Parathyroid adenoma (tissue), 2 donors: ENCODE results near the gene METTL2B.
A peak's percentile ranks its signal among the peaks of the same experiment; 100 is the strongest.
"Not testable (repeated sequence)": the region's sequence is repeated elsewhere in the genome, so short reads cannot be mapped to it uniquely, and the experiment has no call there.

Experiments
- H2AFZ ChIP-seq: fragments of 300-600 bp; sonication (generic); one replicate; pipeline ENCODE4 v1.7.0; 2017; ENCODE audit warnings: antibody characterized with exemption, mild to moderate bottlenecking
- H3K27ac ChIP-seq: fragments of 300-600 bp; sonication (generic); one replicate; pipeline ENCODE4 v1.7.0; 2017
- H3K27me3 ChIP-seq: fragments of 300-600 bp; sonication (generic); one replicate; pipeline ENCODE4 v1.7.0; 2017; ENCODE audit warnings: low read length; ENCODE audit not compliant: control insufficient read depth, insufficient read depth
- H3K36me3 ChIP-seq: fragments of 300-600 bp; sonication (generic); one replicate; pipeline ENCODE4 v1.7.0; 2017; ENCODE audit warnings: low read length; ENCODE audit not compliant: control insufficient read depth, insufficient read depth
- H3K4me1 ChIP-seq: fragments of 300-600 bp; sonication (generic); one replicate; pipeline ENCODE4 v1.7.0; 2017; ENCODE audit warnings: control low read depth
- H3K4me2 ChIP-seq: fragments of 300-600 bp; sonication (generic); one replicate; pipeline ENCODE4 v1.7.0; 2017; ENCODE audit warnings: low read length
- H3K4me3 ChIP-seq: fragments of 300-600 bp; sonication (generic); one replicate; pipeline ENCODE4 v1.7.0; 2017; ENCODE audit warnings: low read depth, low read length
- H3K79me2 ChIP-seq: fragments of 300-600 bp; sonication (generic); one replicate; pipeline ENCODE4 v1.7.0; 2017; ENCODE audit warnings: control low read depth
- H3K9ac ChIP-seq: fragments of 300-600 bp; sonication (generic); one replicate; pipeline ENCODE4 v1.7.0; 2017; ENCODE audit warnings: mild to moderate bottlenecking
- H3K9me3 ChIP-seq: fragments of 300-600 bp; sonication (generic); one replicate; pipeline ENCODE4 v1.7.0; 2017; ENCODE audit warnings: low read length; ENCODE audit not compliant: control insufficient read depth
- TF ChIP-seq, protein P1 (sequence below): fragments of 300-600 bp; sonication (generic); IDR thresholded peaks from one replicate; pipeline ENCODE4 v1.7.0; 2017; ENCODE audit warnings: antibody characterized with exemption, mild to moderate bottlenecking
- donor health status: primary hyperparathyroidism.

The METTL2B gene

GRCh38 chr7:128458956-128459355 is 17.6 kb upstream of the METTL2B start:
- H3K79me2 ChIP-seq, result no peaks in the 10 kb centered on the region
- H2AFZ ChIP-seq, result no peak overlapping the region
- no peak overlapping the region for H3K27ac ChIP-seq
- no peak overlapping the region for H3K4me3 ChIP-seq
- no peaks in the 10 kb centered on the region for H3K9me3 ChIP-seq
- H3K4me2 ChIP-seq, result no peak overlapping the region
- H3K36me3 ChIP-seq, result no peaks in the 10 kb centered on the region
- TF ChIP-seq, protein P1, sequence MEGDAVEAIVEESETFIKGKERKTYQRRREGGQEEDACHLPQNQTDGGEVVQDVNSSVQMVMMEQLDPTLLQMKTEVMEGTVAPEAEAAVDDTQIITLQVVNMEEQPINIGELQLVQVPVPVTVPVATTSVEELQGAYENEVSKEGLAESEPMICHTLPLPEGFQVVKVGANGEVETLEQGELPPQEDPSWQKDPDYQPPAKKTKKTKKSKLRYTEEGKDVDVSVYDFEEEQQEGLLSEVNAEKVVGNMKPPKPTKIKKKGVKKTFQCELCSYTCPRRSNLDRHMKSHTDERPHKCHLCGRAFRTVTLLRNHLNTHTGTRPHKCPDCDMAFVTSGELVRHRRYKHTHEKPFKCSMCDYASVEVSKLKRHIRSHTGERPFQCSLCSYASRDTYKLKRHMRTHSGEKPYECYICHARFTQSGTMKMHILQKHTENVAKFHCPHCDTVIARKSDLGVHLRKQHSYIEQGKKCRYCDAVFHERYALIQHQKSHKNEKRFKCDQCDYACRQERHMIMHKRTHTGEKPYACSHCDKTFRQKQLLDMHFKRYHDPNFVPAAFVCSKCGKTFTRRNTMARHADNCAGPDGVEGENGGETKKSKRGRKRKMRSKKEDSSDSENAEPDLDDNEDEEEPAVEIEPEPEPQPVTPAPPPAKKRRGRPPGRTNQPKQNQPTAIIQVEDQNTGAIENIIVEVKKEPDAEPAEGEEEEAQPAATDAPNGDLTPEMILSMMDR, result no peak
- peaks cover 4% of the 10 kb centered on the region for H3K4me1 ChIP-seq
- no peaks in the 10 kb centered on the region for H3K27me3 ChIP-seq
- no peak overlapping the region for H3K9ac ChIP-seq

DNA sequence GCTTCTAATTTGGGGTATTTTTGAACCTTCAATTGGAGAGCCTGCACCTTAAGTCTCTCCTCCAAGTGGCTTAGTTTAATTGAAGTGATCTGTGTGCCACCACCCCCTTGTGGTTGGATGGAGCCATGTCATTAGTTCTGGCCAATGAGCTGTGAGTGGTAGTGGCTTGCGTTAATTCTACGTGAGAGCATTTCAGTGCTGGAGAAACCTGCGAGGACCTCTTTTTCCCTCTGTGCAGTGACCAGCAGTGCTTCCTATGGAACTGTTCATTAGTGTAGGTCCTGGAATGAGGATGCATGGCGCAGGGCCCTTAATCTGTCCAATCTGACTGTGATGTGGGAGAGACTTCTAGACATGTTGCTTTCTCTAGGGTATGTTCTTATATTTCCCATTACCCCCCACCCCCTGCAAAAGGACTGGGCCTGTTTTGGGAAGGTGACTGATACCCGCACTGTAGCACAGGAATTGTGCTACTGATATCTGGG is 17.1 kb upstream of the METTL2B start:
- H2AFZ ChIP-seq, result no peak overlapping the region
- peaks cover 4% of the 10 kb centered on the region for H3K4me1 ChIP-seq
- no peak overlapping the region for H3K9ac ChIP-seq
- no peaks in the 10 kb centered on the region for H3K9me3 ChIP-seq
- H3K36me3 ChIP-seq, result no peaks in the 10 kb centered on the region
- TF ChIP-seq, protein P1, result peak; percentile 88
- no peak overlapping the region for H3K4me2 ChIP-seq
- H3K27ac ChIP-seq, result no peak overlapping the region
- H3K4me3 ChIP-seq, result no peak overlapping the region
- no peaks in the 10 kb centered on the region for H3K27me3 ChIP-seq
- H3K79me2 ChIP-seq, result no peaks in the 10 kb centered on the region

GRCh38 chr7:128462460-128462859 is 14.1 kb upstream of the METTL2B start:
- H3K4me3 ChIP-seq, result no peak overlapping the region
- no peaks in the 10 kb centered on the region for H3K79me2 ChIP-seq
- no peak overlapping the region for H3K27ac ChIP-seq
- H2AFZ ChIP-seq, result no peak overlapping the region
- no peaks in the 10 kb centered on the region for H3K4me1 ChIP-seq
- TF ChIP-seq, protein P1, result no peak
- H3K27me3 ChIP-seq, result no peaks in the 10 kb centered on the region
- H3K9ac ChIP-seq, result no peak overlapping the region
- H3K9me3 ChIP-seq, result no peaks in the 10 kb centered on the region
- no peaks in the 10 kb centered on the region for H3K36me3 ChIP-seq
- no peak overlapping the region for H3K4me2 ChIP-seq

DNA sequence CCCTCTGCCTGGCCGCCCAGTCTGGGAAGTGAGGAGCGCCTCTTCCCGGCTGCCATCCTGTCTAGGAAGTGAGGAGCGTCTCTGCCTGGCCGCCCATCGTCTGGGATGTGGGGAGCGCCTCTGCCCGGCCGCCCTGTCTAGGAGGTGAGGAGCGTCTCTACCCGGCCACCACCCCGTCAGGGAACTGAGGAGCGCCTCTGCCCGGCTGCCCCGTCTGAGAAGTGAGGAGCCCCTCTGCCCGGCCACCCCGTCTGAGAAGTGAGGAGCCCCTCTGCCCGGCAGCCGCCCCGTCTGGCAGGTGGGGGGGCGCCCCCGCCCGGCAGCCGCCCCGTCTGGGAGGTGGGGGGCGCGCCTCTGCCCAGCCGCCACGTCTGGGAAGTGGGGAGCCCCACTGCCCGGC is 13.2 kb upstream of the METTL2B start:
- H3K4me3 ChIP-seq, H3K79me2 ChIP-seq, H3K27ac ChIP-seq, H3K36me3 ChIP-seq, H3K4me1 ChIP-seq, H3K9me3 ChIP-seq, H3K27me3 ChIP-seq, H3K9ac ChIP-seq, H2AFZ ChIP-seq, H3K4me2 ChIP-seq: not testable (repeated sequence)

- H2AFZ ChIP-seq, H3K4me3 ChIP-seq, H3K27ac ChIP-seq, H3K9ac ChIP-seq, H3K79me2 ChIP-seq, H3K4me2 ChIP-seq, H3K36me3 ChIP-seq, H3K9me3 ChIP-seq, H3K4me1 ChIP-seq, H3K27me3 ChIP-seq: not testable (repeated sequence)
Measured at GRCh38 chr7:128463933-128464332, 12.6 kb upstream of the METTL2B start.

DNA sequence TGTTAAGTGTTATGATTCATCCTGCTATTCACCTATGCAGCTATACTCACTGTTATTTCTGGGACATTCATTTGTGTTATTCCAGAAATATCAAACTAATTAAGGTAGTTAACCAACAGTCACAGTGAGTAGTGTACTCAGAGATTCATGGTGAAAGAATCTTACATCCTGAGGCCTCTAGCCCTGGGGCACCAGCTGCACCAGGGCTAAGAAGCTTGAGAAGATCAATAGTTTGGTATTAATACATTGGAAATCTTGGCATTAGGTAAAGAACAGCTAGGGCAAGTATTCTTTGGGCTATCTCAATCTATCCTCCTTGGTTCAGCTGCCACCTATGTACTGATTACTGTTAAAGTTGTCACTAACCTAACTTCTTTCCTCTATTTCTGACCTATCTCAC is 9.7 kb upstream of the METTL2B start:
- H3K36me3 ChIP-seq, H2AFZ ChIP-seq, H3K4me2 ChIP-seq, H3K9ac ChIP-seq, H3K79me2 ChIP-seq, H3K9me3 ChIP-seq, H3K4me3 ChIP-seq, H3K27me3 ChIP-seq, H3K4me1 ChIP-seq, H3K27ac ChIP-seq: not testable (repeated sequence)

GRCh38 chr7:128477336-128477690 is 765 bp downstream of the METTL2B start:
- H3K27ac ChIP-seq, result peak overlapping the region; percentile 87
- H3K27me3 ChIP-seq, H3K79me2 ChIP-seq, H3K9ac ChIP-seq, H3K36me3 ChIP-seq, H3K4me1 ChIP-seq, H3K9me3 ChIP-seq: not testable (repeated sequence)
- H3K4me3 ChIP-seq, result peak overlapping the region; percentile 76
- H2AFZ ChIP-seq, result peak overlapping the region; percentile 97
- peak overlapping the region; percentile 63 for H3K4me2 ChIP-seq

GRCh38 chr7:128479082-128479481 is 2.5 kb downstream of the METTL2B start:
- H3K4me2 ChIP-seq, H3K4me3 ChIP-seq, H3K36me3 ChIP-seq, H3K79me2 ChIP-seq, H3K9ac ChIP-seq, H2AFZ ChIP-seq, H3K9me3 ChIP-seq, H3K27me3 ChIP-seq, H3K27ac ChIP-seq, H3K4me1 ChIP-seq: not testable (repeated sequence)

DNA sequence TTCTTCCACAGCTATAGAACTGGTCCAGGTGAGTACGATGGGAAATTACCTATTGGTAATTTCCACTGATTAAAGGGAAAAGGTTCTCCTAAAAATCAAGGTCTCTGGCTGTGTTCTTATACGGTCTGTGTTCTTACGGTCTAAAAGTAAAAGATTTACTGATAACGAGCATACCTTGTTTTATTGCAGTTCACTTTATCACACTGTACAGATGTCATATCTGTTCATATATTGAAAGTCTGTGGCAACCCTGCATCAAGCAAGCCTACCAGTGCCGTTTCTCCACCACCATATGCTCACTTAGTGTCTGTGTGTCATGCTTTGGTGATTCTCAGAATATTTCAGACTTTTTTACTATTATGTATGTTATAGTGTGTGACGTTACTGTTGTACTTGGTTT is 11.6 kb downstream of the METTL2B start:
- not testable (repeated sequence) for H3K27me3 ChIP-seq, H3K4me3 ChIP-seq, H3K79me2 ChIP-seq, H2AFZ ChIP-seq, H3K9me3 ChIP-seq, H3K9ac ChIP-seq, H3K36me3 ChIP-seq, H3K4me1 ChIP-seq, H3K27ac ChIP-seq, H3K4me2 ChIP-seq
